ENCODE data around the gene RLBP1. TPM values are rescaled to one million over a fixed set of nuclear protein-coding genes. Genes with fewer than 3 reads are reported as not detected.

RLBP1 gene
- total RNA-seq, 1 donor from 2014 or later, result not detected

DNA sequence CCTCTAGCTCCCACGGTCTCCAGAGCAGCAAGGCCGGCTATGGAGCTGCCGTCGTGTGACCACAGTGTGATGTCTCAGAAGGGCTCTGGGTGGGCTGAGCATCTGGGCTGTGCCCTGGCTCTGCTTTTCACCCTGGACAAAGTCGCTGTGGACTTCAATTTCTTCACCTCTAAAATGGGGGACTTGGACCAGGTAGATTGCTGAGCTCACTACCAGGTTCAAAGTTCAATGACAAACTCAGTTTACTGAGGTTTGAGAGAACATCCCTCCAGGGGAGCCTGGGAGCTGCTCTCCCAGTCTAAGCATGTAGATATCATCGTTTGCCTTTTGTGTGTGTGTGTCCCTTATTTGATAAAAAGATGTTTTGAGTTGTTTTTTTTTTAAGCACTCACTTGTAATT is 25.1 kb downstream of the RLBP1 start:
- ATAC-seq (ENCODE audit: low read depth) (no peak), DNase-seq (no peak)
- intact Hi-C loops (cut with micrococcal nuclease), result no loop called here
- no peak overlapping the region for H3K27ac Mint-ChIP-seq
- no peak overlapping the region for H3K4me3 Mint-ChIP-seq
- ChIA-PET CTCF (interaction anchor here (5.0 kb wide), 1 partner anchor 11 kb away, joined by 17 read pairs; no protein-coding TSS in a partner anchor), POLR2A (no interaction called here)
- TF ChIP-seq, protein P1, sequence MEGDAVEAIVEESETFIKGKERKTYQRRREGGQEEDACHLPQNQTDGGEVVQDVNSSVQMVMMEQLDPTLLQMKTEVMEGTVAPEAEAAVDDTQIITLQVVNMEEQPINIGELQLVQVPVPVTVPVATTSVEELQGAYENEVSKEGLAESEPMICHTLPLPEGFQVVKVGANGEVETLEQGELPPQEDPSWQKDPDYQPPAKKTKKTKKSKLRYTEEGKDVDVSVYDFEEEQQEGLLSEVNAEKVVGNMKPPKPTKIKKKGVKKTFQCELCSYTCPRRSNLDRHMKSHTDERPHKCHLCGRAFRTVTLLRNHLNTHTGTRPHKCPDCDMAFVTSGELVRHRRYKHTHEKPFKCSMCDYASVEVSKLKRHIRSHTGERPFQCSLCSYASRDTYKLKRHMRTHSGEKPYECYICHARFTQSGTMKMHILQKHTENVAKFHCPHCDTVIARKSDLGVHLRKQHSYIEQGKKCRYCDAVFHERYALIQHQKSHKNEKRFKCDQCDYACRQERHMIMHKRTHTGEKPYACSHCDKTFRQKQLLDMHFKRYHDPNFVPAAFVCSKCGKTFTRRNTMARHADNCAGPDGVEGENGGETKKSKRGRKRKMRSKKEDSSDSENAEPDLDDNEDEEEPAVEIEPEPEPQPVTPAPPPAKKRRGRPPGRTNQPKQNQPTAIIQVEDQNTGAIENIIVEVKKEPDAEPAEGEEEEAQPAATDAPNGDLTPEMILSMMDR (IDR thresholded peaks at IDR 0.05), result no peak
- no peaks in the 10 kb centered on the region for H3K4me1 Mint-ChIP-seq
- peaks cover 59% of the 10 kb centered on the region for H3K36me3 Mint-ChIP-seq (ENCODE audit: low read depth)
- no peaks in the 10 kb centered on the region for H3K27me3 Mint-ChIP-seq
- no peaks in the 10 kb centered on the region for H3K9me3 Mint-ChIP-seq

DNA sequence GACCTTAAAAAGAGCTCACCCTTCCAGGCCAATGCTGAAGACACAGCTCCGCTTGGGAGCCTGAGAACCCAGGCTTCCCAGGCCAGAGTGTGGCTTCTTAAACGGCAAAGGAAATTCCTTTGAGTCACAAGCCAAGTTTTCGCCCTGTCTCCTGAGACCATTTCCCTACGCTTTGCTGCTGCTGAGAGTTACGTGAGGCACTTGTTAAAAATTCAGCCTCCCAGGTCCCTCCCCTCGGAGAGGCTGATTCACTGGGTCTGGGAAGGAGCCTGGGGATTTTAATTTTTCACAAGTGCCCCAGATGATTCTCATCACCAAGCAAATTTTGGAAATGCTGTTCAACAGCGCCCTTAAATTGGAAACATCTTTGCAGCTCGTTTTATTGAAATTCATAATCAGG is 25.5 kb downstream of the RLBP1 start:
- peaks cover 61% of the 10 kb centered on the region for H3K36me3 Mint-ChIP-seq (ENCODE audit: low read depth)
- TF ChIP-seq, protein P1 (IDR thresholded peaks at IDR 0.05), result no peak
- H3K27me3 Mint-ChIP-seq, result no peaks in the 10 kb centered on the region
- no peaks in the 10 kb centered on the region for H3K4me1 Mint-ChIP-seq
- no peak overlapping the region for H3K27ac Mint-ChIP-seq
- H3K4me3 Mint-ChIP-seq, result no peak overlapping the region
- ATAC-seq (ENCODE audit: low read depth) (no peak), DNase-seq (no peak)
- CTCF ChIA-PET, result interaction anchor here (5.0 kb wide), 1 partner anchor 11 kb away, joined by 17 read pairs; no protein-coding TSS in a partner anchor
- POLR2A ChIA-PET, result no interaction called here
- H3K9me3 Mint-ChIP-seq, result no peaks in the 10 kb centered on the region
- intact Hi-C loops (cut with micrococcal nuclease), result no loop called here

DNA sequence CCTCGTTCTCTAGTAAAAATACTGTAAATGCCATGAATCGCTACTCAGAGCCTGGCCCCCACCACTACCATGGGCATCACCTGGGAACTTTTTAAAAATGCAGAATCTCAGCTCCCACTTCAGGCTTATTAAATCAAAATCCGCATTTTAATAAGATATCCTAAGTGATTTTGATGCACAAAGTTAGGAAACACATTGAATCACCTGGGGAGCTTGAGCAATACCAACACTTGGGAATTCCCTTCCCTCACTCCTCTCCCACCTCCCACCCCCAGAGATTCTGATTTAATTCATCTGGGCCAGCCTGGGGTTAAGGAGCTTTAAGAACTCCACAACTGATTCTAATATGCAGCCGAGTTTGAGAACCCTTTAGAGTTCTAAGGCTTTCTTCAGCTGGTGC is 26.8 kb downstream of the RLBP1 start:
- DNase-seq (no peak), ATAC-seq (ENCODE audit: low read depth) (no peak)
- Mint-ChIP-seq H3K36me3 (ENCODE audit: low read depth) (peaks cover 68% of the 10 kb centered on the region), H3K4me3 (no peak overlapping the region), H3K27ac (no peak overlapping the region), H3K4me1 (no peaks in the 10 kb centered on the region), H3K27me3 (no peaks in the 10 kb centered on the region), H3K9me3 (no peaks in the 10 kb centered on the region)
- intact Hi-C loops (cut with micrococcal nuclease), result no loop called here
- ChIA-PET POLR2A (no interaction called here), CTCF (interaction anchor here (5.0 kb wide), 1 partner anchor 12 kb away, joined by 17 read pairs; no protein-coding TSS in a partner anchor)
- TF ChIP-seq, protein P1 (IDR thresholded peaks at IDR 0.05), result no peak

DNA sequence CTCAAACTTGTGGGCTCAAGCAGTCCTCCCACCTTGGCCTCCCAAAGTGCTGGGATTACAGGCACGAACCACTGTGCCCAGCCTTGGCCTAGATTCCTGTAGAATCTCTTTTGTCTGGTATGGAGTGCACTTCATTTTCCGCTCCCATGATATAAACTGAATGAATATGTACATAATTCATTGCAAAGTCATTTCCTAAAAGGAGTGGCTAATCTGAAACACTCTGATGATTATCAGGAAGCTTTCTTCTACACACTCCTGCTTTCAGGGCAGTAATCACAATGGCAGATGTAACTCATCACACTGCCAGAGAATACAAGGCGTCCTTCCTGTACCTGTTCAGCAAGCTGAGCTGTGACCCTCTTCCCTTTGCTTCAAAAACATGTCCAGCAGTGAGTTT is 28.6 kb downstream of the RLBP1 start:
- ATAC-seq (ENCODE audit: low read depth), result no peak
- no peak overlapping the region for H3K4me3 Mint-ChIP-seq
- no peaks in the 10 kb centered on the region for H3K27me3 Mint-ChIP-seq
- ChIA-PET CTCF (interaction anchor here (1.0 to 5.0 kb wide), 2 partner anchors 14 to 287 kb away, joined by 3 to 17 read pairs; no protein-coding TSS in a partner anchor), POLR2A (no interaction called here)
- no peak for DNase-seq
- peaks cover 81% of the 10 kb centered on the region for H3K36me3 Mint-ChIP-seq (ENCODE audit: low read depth)
- H3K9me3 Mint-ChIP-seq, result no peaks in the 10 kb centered on the region
- H3K4me1 Mint-ChIP-seq, result no peaks in the 10 kb centered on the region
- intact Hi-C loops (cut with micrococcal nuclease), result no loop called here
- no peak overlapping the region for H3K27ac Mint-ChIP-seq
- TF ChIP-seq, protein P1 (IDR thresholded peaks at IDR 0.05), result no peak

DNA sequence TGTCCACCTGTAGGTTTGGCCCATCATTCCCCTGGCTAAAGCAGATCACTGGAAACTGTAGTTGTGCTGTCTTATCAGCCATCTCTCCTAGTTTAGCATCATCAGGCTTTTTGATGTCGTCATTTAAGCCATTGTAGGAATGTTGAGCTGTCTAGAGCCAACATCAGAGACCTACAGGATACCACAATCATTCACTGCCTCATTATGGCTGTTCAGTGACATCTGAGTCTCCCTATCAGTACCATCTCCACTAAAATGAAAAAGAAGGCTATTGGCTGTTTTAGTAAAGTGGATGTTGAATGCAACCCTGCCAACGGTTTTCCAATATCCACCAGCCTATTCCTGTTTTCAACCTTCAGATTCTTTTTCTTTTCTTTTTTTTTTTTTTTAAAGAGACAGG is 29.2 kb downstream of the RLBP1 start:
- ChIA-PET POLR2A (no interaction called here), CTCF (interaction anchor here (1.0 to 5.0 kb wide), 2 partner anchors 15 to 287 kb away, joined by 3 to 17 read pairs; no protein-coding TSS in a partner anchor)
- Mint-ChIP-seq H3K9me3 (no peaks in the 10 kb centered on the region), H3K4me3 (no peak overlapping the region), H3K27me3 (no peaks in the 10 kb centered on the region), H3K36me3 (ENCODE audit: low read depth) (peaks cover 84% of the 10 kb centered on the region), H3K4me1 (no peaks in the 10 kb centered on the region), H3K27ac (no peak overlapping the region)
- no peak for ATAC-seq (ENCODE audit: low read depth)
- intact Hi-C loops (cut with micrococcal nuclease), result no loop called here
- no peak for DNase-seq
- TF ChIP-seq, protein P1 (IDR thresholded peaks at IDR 0.05), result no peak
